ENCODE measurements around the gene RGPD4.

Gene RGPD4

GRCh38 chr2:107807988-107808387 is 18.7 kb upstream of the RGPD4 start:
- no peak for TF ChIP-seq CTCF (IDR thresholded peaks at IDR 0.05)

GRCh38 chr2:107808959-107809358 is 17.7 kb upstream of the RGPD4 start:
- no peak for TF ChIP-seq CTCF (IDR thresholded peaks at IDR 0.05)

- no peak for TF ChIP-seq CTCF (IDR thresholded peaks at IDR 0.05)
These were observed 16.9 kb upstream of the RGPD4 start for GRCh38 chr2:107809835-107810234.

GRCh38 chr2:107810734-107811133 is 16.0 kb upstream of the RGPD4 start:
- TF ChIP-seq CTCF (IDR thresholded peaks at IDR 0.05): no peak

- no peak for TF ChIP-seq CTCF (IDR thresholded peaks at IDR 0.05)
These were observed 15.3 kb upstream of the RGPD4 start for GRCh38 chr2:107811411-107811810.

GRCh38 chr2:107812006-107812405 is 14.7 kb upstream of the RGPD4 start:
- TF ChIP-seq CTCF (IDR thresholded peaks at IDR 0.05): no peak

GRCh38 chr2:107817378-107817777 is 9.3 kb upstream of the RGPD4 start:
- TF ChIP-seq CTCF (IDR thresholded peaks at IDR 0.05): no peak

- TF ChIP-seq CTCF (IDR thresholded peaks at IDR 0.05): no peak
These were observed 4.4 kb upstream of the RGPD4 start for GRCh38 chr2:107822302-107822701.

All from LNCAP (cell line).